Fibroblast of peridontal ligament (primary cell): ENCODE data around the gene STK32C.

ENCODE experiments used
- DNase-seq: peaks from one replicate; pipeline ENCODE4 v3.0.0-alpha.2; 2010; ENCODE audit errors: extremely low read depth

The STK32C gene

DNA sequence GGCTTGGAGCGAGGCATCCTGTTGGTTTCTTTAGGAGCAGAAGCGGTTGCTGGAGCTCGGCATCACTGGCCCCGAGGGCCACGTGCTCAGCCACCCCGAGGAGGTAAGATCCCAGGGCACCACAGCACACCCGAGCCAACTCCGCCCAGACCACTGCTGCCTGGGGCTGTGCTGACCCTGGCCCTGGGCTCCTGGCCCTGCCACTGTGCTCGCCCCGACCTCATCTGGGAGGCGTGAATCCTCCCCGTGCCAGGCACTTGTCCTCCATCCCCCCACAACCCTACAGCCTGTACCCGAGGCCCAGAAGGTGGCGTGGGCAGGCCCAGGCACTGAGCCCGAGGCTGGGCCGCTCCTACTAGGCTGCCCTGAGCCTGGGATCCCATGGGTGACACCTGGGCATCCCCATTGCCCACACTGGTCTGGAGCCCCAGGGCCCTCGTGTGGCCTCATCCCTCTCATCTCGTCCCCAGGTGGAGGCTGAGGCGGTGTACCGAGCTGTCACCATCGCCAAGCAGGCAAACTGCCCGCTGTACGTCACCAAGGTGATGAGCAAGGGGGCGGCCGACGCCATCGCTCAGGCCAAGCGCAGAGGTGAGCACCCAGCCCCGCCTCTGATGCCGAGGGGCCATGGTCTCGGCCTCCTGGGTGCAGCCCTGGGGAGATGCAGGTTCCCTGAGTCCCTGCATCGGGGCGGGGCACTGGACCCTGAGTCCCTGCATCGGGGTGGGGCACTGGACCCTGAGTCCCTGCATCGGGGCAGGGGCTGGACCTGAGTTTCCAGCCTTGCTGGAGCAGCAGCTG, 109.2 kb downstream of the STK32C start:
- no peak for DNase-seq

DNA sequence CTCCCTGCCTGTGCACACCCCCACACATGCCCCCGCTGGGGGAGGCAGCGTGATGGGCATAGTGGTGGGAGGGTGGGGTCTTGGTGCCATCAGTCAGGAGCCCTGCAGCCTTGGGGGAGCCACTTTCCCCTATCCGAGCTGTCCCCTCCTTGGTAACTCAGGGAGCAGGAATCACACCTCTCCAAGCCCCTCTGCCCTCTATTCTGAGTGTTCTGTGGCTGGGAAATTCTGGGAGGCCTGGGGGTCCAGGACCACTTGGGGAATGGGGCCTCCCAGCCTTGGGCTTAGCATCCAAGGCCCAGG, 109.7 kb downstream of the STK32C start:
- DNase-seq = no peak

DNA sequence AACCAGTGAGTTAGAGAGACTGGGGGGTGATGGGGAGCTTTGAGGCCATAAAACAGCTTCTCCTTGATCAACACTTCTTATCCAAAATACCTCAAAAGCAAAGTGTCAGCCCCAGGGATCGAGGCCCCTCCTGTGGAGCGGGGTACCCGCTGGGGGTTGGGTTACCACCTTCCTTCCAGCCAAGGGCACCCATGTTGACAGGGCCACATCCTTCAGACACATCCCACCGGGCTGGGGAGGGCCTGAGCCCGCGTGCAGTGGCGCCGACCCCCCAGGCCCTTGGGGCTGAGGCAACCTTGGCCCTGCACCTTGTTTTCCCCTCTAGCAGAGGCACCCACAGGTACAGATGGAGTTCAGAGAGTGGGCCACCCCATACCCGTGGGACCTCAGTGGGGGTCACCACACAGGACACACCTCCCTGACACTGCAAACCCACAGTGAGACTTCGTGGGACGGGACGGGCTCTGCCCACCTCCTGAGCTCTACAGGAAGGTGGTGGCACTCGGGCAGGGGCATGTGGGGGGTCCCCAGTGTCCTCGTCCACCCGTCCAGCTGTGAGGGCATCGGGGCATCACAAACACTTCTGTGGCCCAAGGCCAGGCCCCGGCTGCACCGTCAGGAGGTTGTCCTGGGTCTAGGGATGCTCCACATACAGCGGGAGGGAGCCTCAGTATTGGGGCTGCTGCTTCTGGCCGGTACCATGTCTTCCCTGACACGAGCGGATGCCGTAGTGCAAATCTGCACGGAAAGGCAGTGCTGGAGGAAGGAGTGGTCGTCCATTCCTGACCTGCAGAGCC, 110.3 kb downstream of the STK32C start:
- no peak for DNase-seq

DNA sequence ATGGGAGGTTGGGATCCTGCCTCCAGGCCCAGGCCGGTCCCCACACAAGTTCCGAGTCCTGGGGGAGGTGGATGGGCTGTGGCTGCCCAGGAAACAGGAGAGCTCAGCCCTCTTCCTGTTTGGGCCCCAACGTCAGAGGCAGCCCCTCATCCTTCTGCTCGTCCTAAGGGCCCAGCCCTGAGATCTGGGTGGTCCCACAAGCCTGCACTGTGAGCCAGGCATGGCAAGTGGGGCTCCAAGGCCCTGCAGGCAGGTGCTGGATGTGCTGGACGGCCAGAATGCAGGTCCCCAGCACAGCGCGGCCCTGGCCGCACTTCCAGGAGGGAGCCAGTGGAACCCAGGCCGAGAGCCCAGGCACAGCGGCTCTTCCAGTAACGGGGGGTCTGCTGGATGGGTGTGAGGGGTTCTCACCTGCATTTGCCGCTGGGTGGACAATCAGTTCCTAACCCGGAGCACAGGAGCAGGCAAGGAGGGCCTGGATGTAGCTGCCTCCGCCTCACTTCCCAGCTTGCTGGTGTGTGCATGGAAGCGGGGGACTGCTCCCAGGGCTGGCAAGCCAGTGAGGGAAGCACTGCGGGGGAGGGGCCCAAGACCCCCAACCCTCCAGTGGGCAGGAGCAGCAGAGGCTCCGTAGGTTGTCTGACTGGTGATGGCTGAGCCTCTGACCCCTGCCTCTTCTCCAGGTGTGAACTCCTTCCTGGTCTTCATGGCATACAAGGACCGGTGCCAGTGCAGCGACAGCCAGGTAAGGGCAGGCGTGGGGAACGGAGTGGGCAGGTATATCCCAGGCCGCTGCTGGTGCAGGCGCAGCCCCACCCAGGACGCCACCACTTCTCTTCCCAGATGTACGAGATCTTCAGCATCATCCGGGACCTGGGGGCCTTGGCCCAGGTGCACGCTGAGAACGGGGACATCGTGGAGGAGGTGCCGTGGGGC, 111.3 kb downstream of the STK32C start:
- DNase-seq = no peak

DNA sequence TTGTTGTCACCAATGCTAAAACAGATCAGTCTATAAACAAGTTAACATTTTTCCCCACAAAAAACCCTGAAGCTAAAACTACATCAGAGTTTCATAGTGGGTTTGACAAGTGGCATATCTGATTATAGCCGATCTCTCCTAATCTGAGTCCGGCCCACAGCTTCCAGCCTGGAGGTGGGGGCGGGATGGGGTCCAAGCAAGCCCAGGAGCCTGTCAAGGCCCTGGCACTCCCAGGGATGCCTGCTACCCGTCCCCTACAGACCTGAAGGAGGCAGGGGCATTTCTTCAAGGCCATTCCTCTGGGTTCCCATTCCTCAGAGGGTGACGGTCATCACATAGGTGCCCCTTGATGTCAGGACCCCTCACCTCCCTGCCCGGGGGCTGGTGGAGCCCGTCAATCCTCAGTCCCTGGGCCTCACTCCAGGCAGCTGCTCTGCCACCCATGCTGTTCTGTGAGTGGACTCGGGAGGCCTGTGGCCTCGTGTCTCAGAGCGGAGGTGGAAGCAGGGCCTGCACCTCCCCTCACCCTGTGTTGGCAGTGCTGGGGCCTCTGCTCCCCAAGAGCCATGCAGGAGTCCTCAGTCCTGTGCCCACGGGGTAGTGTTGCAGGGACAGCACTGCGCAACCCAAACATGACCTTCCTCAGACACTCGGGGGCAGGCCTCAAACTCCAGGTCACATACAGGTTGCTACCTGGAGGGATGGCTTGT, 112.2 kb downstream of the STK32C start:
- no peak for DNase-seq

- no peak for DNase-seq
Measured at GRCh38 chr10:132194726-132195125, 113.0 kb downstream of the STK32C start.

- DNase-seq = no peak
Measured at GRCh38 chr10:132193907-132194552, 113.7 kb downstream of the STK32C start.

DNA sequence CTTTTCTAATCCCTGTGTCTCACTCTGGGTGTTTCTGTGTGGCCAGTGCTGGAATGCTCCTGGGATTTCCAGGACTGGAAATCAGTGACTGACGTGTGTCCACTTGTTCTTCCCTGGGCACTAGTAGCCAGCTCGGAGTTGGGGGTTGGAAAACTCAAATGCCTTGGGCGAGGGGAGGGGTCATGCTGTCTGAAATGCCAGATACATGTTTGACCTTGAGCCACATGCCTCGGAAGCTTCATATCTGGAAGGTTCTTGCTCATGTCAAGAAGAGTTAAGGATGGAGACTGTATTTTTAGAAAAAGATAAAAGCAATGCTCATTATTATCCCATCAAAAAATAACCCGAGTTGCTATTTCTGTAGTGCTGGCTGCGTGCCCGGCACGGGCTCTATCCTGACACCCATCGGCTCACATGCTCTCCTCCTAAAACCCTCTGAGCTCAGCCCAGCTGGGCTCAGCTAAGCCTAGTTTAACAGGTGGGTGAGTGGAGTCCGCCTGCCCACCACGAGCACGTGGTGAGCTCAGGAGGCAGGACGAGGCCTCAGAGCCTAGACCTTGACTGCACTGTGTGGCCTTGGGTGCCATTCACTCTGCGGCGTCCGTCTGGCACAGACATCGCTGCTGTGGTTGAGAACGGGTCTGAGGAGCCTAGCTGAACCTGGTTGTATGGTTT, 114.6 kb downstream of the STK32C start:
- DNase-seq = no peak

- no peak for DNase-seq
Measured at GRCh38 chr10:132192076-132192975, 115.4 kb downstream of the STK32C start.

DNA sequence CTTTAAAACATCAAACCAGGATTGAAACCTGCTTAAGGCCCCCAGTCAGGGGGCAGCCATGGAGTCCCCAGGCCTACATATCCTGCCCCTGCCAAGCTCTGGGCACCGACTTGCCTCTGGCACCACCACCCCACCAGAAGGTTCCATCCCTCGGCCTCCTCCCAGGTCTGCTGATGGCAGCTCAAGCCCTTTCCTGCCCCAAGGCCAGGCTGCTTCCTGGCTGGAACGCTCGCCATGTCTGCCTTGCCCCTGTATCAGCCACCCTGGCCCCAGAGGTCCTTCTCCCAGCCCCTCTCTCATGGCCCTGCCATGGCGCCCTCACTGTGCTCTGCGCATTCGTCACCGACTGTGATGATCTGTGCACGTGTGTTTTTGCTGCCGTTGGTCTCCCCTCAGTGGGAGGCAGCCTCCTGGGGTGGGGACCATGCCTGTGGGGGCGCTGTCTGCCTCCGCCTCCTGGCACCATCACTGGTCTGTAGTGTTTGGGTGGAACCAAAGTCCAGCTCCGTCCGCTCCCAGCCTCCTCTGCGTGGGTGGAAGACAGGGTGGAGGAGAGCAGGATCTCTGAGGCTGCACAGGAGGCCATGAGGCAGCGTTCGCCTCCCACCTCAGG, 117.8 kb downstream of the STK32C start:
- DNase-seq = no peak

- DNase-seq = no peak
Measured at GRCh38 chr10:132189016-132189415, 118.7 kb downstream of the STK32C start.

- no peak for DNase-seq
Measured at GRCh38 chr10:132188331-132188730, 119.4 kb downstream of the STK32C start.

GRCh38 chr10:132187430-132188138, 120.2 kb downstream of the STK32C start:
- DNase-seq = no peak

DNA sequence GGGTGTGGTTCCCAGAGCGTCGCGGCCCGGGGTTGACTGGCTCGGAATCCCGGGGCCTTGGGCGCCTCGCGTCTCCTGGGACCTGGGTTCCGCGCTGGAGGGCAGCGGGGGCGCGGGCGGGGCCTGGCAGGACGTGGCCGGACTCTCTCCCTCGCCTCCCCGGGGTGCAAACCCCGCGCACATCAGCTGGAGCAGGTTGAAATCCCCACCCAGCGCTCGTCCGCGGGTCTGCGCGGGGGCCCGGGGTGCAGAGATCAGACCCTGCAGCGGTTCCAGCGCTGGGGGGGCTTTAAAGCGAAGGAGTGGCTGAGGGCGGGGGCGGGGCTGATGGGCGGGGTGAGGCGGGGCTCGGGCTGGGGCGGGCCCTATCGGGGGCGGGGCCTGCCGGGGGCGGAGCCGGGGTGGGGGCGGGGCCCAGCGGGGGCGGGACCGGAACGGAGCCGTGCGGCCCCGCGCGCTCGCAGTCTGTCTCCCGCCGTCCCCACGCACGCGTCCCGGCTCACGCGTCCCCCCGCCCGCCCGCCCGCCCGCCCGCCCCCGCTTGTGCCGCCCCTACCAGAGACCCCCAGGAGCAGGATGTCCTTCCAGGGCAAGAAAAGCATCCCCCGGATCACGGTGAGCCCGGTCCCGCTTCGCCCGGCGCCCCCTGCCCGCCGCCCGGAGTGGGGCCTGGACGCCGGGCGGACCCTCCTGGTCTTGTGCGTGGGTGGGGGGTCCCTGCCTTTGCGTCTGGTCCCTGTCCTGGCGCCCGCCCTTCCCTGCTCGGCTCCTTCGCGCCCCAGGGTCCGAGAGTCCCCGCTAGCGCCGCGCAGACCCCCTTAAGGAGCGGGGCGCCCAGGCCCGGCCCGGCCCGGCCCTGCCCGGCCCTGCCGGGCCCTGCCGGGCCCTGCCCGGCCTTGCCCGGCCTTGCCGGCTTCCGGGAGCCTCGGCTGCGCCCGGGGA, 121.0 kb downstream of the STK32C start, which contains the start of gene DPYSL4:
Gene DPYSL4 (plus strand): TSS at position 461 of the 942 bp plus-strand sequence. CDS start 116 bp downstream, at position 577.
- no peak for DNase-seq

DNA sequence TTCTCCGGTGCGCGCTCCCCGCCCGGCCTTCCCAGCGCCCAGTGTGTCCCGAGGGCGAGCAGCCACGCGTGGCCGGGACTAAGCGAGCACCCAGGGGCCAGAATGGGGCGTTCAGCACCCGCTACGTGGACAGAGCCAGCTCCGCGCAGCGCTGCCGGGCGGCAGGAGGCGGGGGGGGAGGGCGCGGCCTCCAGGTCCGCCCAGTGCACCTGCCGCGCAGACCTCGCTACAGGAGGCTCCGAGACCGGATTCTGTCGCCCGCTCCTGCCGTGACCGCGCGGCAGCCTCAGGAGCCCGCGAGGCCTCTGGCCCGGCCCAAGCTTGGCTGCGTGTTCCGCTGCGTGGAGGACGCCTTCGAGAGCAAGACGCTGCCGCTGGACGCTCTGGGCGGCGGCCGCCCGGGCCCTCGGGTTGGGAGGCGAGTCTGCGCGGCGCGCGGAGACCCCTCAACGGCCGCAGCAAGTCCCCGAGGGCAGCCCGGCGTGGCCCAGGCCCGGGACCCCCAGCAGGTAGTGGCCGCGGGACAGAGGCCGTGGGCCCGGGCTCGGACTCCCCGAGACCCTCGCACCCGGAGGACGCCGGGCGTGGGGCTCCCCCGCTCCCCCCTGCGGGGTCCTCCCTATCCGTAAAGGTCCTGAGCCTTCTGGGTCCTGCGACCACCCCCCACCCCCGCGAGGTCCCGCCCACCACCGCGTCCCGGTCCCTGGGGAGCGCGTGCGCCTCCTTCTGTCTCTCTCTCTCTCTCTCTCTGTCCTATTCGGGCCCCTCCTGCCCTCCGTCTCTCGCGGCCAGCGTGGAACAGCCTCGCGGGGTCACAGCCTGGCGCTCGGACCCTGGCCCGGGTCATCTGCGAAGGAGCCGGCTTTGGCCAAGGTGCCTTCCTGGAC, 121.9 kb downstream of the STK32C start:
- no peak for DNase-seq
